MCF 10A (cell line): ENCODE measurements around the gene FAM8A1. TPM values are rescaled to one million over a fixed set of nuclear protein-coding genes. Genes with fewer than 3 reads are reported as not detected.

ENCODE experiments used
- Bru-seq: library from RNA; stranded (reverse); fragments of 400-500 nt; gene quantifications from one replicate; lab custom pipeline; 2021; lab: Mats Ljungman, UMichigan
- BruChase-seq, 2 experiments: library from RNA; stranded (reverse); fragments of 400-500 nt; gene quantifications; one replicate each; lab custom pipeline; 2021; lab: Mats Ljungman, UMichigan
- BruUV-seq: library from RNA; stranded (reverse); fragments of 400-500 nt; replicated peaks from 2 replicates; lab custom pipeline; 2021; lab: Mats Ljungman, UMichigan
- CTCF ChIA-PET: fragments of 300-600 bp; sonication (Branson Sonifier 250); formaldehyde crosslinking; extraction: SDS; loops from one replicate; lab custom pipeline; 2021; ENCODE audit warnings: antibody characterized with exemption, inconsistent platforms; lab: Yijun Ruan, JAX
- POLR2A ChIA-PET: fragments of 300-600, 350-650 bp; sonication (Branson Sonifier 250); formaldehyde crosslinking; extraction: SDS; loops from one replicate; lab custom pipeline; 2020; ENCODE audit warnings: antibody characterized with exemption, inconsistent platforms; lab: Yijun Ruan, JAX
- DNase-seq: peaks from one replicate; pipeline ENCODE4 v3.0.0-alpha.2; 2018; ENCODE audit not compliant: unreplicated experiment
- H3K27ac Mint-ChIP-seq: one replicate; pipeline ENCODE4 v1.8.0; 2022; ENCODE audit warnings: mild to moderate bottlenecking, low read depth, mixed read lengths; ENCODE audit not compliant: unreplicated experiment
- H3K27me3 Mint-ChIP-seq: one replicate; pipeline ENCODE4 v1.8.0; 2022; ENCODE audit warnings: mixed read lengths; ENCODE audit not compliant: insufficient read depth, unreplicated experiment
- H3K36me3 Mint-ChIP-seq: one replicate; pipeline ENCODE4 v1.8.0; 2022; ENCODE audit warnings: mild to moderate bottlenecking, moderate library complexity, mixed read lengths; ENCODE audit not compliant: insufficient read depth, unreplicated experiment
- H3K4me1 Mint-ChIP-seq: one replicate; pipeline ENCODE4 v1.8.0; 2022; ENCODE audit warnings: mixed read lengths; ENCODE audit not compliant: insufficient read depth, unreplicated experiment
- H3K4me3 Mint-ChIP-seq: one replicate; pipeline ENCODE4 v1.8.0; 2022; ENCODE audit warnings: mild to moderate bottlenecking, moderate library complexity, mixed read lengths; ENCODE audit not compliant: unreplicated experiment
- H3K9me3 Mint-ChIP-seq: one replicate; pipeline ENCODE4 v1.8.0; 2022; ENCODE audit warnings: mixed read lengths; ENCODE audit not compliant: unreplicated experiment
- CTCF ChIP-seq: fragments of 200-600 bp; IDR thresholded peaks from one replicate; pipeline ENCODE4 v1.8.0; 2022; ENCODE audit warnings: antibody characterized with exemption, mild to moderate bottlenecking; ENCODE audit not compliant: unreplicated experiment
- intact Hi-C: fragments of 100-400 bp; cut with micrococcal nuclease; formaldehyde crosslinking; loops from 2 replicates; pipeline ENCODE4 v1.14.1; 2022
- long read RNA-seq: library from polyadenylated mRNA; stranded (forward); transcript quantifications from one replicate; pipeline ENCODE4 v2.0.0, GENCODE V29; 2022
- total RNA-seq: library from RNA; stranded (reverse); gene quantifications from 2 replicates; pipeline ENCODE4 v1.2.3, GENCODE V29; 2022

Gene FAM8A1
- total RNA-seq (12.7 and 14.4 TPM in 2 replicates), Bru-seq, nascent RNA (percentile 70 among the genes with signal in this experiment), BruChase-seq, experiment 1, labeled RNA remaining after a 6-hour chase (percentile 96 among the genes with signal in this experiment), BruChase-seq, experiment 2, labeled RNA remaining after a 2-hour chase (percentile 90 among the genes with signal in this experiment)
- long read RNA-seq, full-length matches to known transcripts, result 38 of 41 reads
- long read RNA-seq, partial matches to known transcripts, result 1 of 41 reads
- long read RNA-seq, other reads (novel, unspliced or antisense), result 2 of 41 reads

- H3K27me3 Mint-ChIP-seq, result no peaks in the 10 kb centered on the region
- peak; percentile 90 for DNase-seq
- peak within 1 kb of the TSS; percentile 73 for H3K4me3 Mint-ChIP-seq
- peaks cover 27% of the 10 kb centered on the region for H3K4me1 Mint-ChIP-seq
- no peaks in the 10 kb centered on the region for H3K9me3 Mint-ChIP-seq
- TF ChIP-seq CTCF, result peak; percentile 37
- intact Hi-C loops, result loop anchor here (5.0 kb wide), 2 partner anchors 107 to 202 kb away; partner anchors contain the start of gene NUP153
- H3K36me3 Mint-ChIP-seq, result peaks cover 9% of the 10 kb centered on the region
- peak within 1 kb of the TSS; percentile 39 for H3K27ac Mint-ChIP-seq
- no TSS peak for BruUV-seq
- ChIA-PET CTCF (interaction anchor here (0.6 to 1.6 kb wide), 11 partner anchors 8 to 905 kb away, joined by 3 to 8 read pairs (median 4); no protein-coding TSS in a partner anchor), POLR2A (interaction anchor here (0.6 to 3.0 kb wide), 29 partner anchors 9 to 828 kb away, joined by 3 to 29 read pairs (median 4); partner anchors contain the start of gene NUP153)
Observed at GRCh38 chr6:17599877-17600526, at the start of gene FAM8A1. Gene FAM8A1 (plus strand): TSS chr6:17600302. CDS start chr6:17600410, 108 bp downstream.

DNA sequence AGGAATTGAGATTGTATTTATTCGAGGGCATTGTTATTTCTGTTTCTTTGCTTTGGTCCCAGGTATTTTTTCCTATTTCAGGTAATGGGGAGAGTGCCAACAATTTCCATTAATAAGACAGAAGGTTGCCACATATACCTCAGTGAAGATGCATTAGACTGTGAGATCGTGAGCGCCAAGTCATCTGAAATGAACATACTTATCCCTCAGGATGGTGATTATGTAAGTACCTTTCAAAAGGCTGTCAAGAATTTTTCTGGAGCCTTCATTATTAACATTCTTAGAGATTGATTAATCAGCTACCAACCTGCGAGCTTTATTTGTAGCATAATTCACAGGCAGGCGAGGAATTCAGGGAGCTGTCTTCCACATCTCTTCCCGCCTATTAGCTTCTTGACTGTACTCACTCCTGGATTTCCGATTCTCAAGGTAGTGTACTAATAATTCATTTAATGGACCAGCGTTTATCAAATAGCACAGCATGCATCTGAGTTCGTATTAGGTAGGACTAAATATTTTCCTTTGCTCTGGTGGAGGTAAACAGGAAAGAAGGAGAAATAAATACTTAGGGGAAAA is 48.6 kb upstream of the FAM8A1 start:
- ChIA-PET POLR2A (interaction anchor here (1.8 kb wide), 1 partner anchor 15 kb away, joined by 4 read pairs; no protein-coding TSS in a partner anchor), CTCF (interaction anchor here (0.7 kb wide), 1 partner anchor 371 kb away, joined by 3 read pairs; no protein-coding TSS in a partner anchor)
- H3K27ac Mint-ChIP-seq, result no peak overlapping the region
- intact Hi-C loops, result no loop called here
- H3K9me3 Mint-ChIP-seq, result no peaks in the 10 kb centered on the region
- H3K4me1 Mint-ChIP-seq, result no peaks in the 10 kb centered on the region
- DNase-seq, result no peak
- no peak overlapping the region for H3K4me3 Mint-ChIP-seq
- no peaks in the 10 kb centered on the region for H3K27me3 Mint-ChIP-seq
- peaks cover 25% of the 10 kb centered on the region for H3K36me3 Mint-ChIP-seq
- TF ChIP-seq CTCF, result no peak
- BruUV-seq, result no TSS peak

- no TSS peak for BruUV-seq
- Mint-ChIP-seq H3K9me3 (no peaks in the 10 kb centered on the region), H3K27me3 (no peaks in the 10 kb centered on the region), H3K4me1 (no peaks in the 10 kb centered on the region), H3K4me3 (no peak overlapping the region), H3K27ac (no peak overlapping the region), H3K36me3 (peaks cover 30% of the 10 kb centered on the region)
- intact Hi-C loops, result no loop called here
- no peak for DNase-seq
- TF ChIP-seq CTCF, result no peak
- ChIA-PET CTCF (interaction anchor here (0.6 to 1.1 kb wide), 2 partner anchors 31 to 125 kb away, joined by 3 to 4 read pairs; no protein-coding TSS in a partner anchor), POLR2A (interaction anchor here (1.8 kb wide), 1 partner anchor 14 kb away, joined by 4 read pairs; no protein-coding TSS in a partner anchor)
Observed at GRCh38 chr6:17552861-17553260, 47.2 kb upstream of the FAM8A1 start.

- Mint-ChIP-seq H3K36me3 (peaks cover 24% of the 10 kb centered on the region), H3K4me1 (no peaks in the 10 kb centered on the region), H3K27me3 (no peaks in the 10 kb centered on the region), H3K9me3 (no peaks in the 10 kb centered on the region), H3K27ac (no peak overlapping the region), H3K4me3 (no peak overlapping the region)
- no TSS peak for BruUV-seq
- CTCF ChIA-PET, result no interaction called here
- no peak for TF ChIP-seq CTCF
- POLR2A ChIA-PET, result no interaction called here
- intact Hi-C loops, result no loop called here
- DNase-seq, result no peak
Observed at GRCh38 chr6:17556014-17556413, 44.1 kb upstream of the FAM8A1 start.
